Stimulated activated CD4-positive, alpha-beta T cell treated with anti-CD3 and anti-CD28 coated beads, Interleukin-2, amount 100 ng/mL, for 24 hours (primary cell): Measurements from ENCODE around the gene ALG3.
"Not testable (repeated sequence)": the region's sequence is repeated elsewhere in the genome, so short reads cannot be mapped to it uniquely, and the experiment has no call there.

Experiments used
- DNase-seq, 2 donors: peaks; one replicate each; pipeline ENCODE4 v3.0.0-alpha.2; 2020

ALG3 gene

DNA sequence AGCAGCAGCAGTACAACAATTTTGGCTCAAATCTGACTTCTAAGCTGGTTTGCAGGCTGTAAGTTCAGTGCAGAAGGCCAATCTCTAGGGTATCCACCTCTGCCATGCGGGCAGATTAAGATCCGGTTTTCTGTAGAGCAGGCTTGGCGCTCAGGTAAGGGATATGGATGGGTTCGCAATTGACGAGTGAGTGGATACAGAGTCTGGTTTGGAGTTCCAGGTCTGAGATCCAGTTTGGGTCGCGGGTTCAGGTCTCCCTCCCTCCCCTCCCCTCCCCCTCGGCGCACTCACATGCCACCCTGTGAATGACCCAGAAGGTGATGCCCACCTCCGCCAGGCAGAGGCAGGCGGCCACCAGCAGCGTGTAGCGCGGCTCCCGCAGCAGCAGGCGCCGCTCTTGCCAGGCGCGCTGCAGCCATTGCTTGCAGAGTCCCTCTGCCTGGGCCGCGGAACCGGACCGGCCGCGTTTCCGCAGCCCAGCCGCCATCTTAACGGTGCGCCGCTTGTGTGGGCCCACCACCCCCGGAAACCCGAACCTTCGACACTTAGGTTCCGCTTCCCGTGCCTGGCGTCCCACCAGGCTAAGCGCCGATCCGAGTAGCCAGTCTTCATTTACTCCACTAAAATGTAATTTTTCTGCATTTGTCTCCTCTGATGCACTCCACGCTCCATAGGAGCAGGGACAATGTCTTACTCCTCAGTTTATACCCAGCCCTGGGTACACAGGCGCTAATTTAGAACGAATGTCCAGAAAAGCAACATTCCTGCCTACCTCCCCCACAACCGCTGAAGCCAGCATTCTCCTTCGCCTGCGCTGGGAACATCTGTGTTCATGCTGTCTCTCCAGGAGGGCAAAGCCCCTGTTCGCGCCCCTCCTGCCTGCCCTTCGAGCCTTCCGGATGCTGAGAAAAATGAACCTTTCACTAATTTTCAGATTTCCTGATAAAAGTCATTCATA is at the start of gene ALG3:
Gene ALG3 (minus strand): TSS at position 509 of the 958 bp plus-strand sequence. CDS start 22 bp downstream, at position 487.
- DNase-seq = peak; percentile 90 to 91

GRCh38 chr3:184296616-184297015 is 47.9 kb upstream of the ALG3 start:
- DNase-seq = no peak

- DNase-seq = no peak
Observed at GRCh38 chr3:184295771-184296170, 47.0 kb upstream of the ALG3 start.

- no peak for DNase-seq
Observed at GRCh38 chr3:184291738-184292445, 43.1 kb upstream of the ALG3 start.

DNA sequence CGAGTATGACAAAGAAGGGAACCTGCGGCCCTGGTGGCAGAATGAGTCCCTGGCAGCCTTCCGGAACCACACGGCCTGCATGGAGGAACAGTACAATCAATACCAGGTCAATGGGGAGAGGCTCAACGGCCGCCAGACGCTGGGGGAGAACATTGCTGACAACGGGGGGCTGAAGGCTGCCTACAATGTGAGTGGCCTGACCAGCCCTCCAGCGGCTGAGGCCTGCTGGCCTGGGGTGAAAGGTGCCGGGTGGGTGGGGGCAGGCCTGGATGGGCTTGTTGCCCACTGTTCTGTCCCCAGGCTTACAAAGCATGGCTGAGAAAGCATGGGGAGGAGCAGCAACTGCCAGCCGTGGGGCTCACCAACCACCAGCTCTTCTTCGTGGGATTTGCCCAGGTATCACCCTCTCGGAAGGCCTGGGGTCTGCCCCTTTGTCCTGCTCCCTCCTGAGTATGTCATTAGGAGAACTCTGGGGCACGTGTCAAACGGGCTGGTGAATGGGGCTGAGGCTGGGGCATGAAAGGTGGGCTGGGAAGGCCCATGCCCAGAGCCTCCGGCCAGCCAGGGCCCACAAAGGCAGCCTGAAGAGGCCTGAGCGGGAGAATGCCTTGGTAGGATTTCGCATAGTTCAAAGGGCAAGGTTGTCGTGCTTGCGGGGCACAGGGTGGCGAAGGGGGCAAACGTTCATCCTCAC is 42.4 kb upstream of the ALG3 start:
- DNase-seq = no peak

- no peak for DNase-seq
Observed at GRCh38 chr3:184290331-184290730, 41.6 kb upstream of the ALG3 start.

- peak; percentile 80 to 81 for DNase-seq
Observed at GRCh38 chr3:184289426-184289938, 40.7 kb upstream of the ALG3 start.

DNA sequence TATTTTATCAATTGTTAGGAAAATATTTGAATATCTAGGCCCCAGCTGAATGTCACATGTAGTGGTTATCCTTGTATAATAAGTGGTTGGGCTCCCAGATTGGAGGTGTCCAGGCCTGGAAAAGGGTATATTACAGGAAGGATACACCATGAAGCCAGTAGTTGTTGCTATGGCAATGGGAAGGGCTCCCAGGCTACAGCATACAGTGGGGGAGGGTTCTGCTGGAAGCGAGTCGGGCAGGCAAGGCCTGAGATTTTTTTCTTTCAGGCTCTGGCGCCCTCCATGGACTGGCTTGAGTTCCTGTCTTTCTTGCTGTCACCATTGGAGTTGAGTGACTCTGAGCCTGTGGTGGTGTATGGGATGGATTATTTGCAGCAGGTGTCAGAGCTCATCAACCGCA is 35.9 kb upstream of the ALG3 start:
- peak in 1 of 2 donors; percentile 32 for DNase-seq

GRCh38 chr3:184283681-184284080 is 34.9 kb upstream of the ALG3 start:
- no peak for DNase-seq

DNA sequence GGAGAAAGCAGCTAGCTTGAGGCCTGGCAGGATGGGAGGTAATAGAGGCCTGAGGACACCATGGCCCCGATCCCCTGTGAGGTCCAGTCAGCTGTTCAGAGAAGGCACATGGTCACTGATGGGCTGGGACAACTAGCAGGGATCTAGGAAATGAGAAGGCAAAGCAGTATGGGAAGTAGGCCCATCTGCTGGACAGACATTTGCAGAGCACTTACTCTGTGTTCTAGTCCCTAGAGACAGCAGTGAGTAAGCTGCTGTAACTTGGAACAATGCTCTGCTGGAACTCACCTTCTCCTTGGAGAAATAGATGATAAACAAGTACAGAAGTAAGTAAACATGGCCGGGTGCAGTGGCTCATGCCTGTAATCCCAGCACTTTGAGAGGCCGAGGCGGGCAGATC is 34.2 kb upstream of the ALG3 start:
- no peak for DNase-seq

- no peak for DNase-seq
Observed at GRCh38 chr3:184277366-184277765, 28.6 kb upstream of the ALG3 start.

- DNase-seq = no peak
Observed at GRCh38 chr3:184275961-184276910, 27.5 kb upstream of the ALG3 start, which contains the start of gene ECE2. TSS of gene ECE2 (plus strand) at chr3:184276022. CDS start at chr3:184276154, 132 bp downstream.

GRCh38 chr3:184275381-184275701 is 26.6 kb upstream of the ALG3 start:
- no peak for DNase-seq

DNA sequence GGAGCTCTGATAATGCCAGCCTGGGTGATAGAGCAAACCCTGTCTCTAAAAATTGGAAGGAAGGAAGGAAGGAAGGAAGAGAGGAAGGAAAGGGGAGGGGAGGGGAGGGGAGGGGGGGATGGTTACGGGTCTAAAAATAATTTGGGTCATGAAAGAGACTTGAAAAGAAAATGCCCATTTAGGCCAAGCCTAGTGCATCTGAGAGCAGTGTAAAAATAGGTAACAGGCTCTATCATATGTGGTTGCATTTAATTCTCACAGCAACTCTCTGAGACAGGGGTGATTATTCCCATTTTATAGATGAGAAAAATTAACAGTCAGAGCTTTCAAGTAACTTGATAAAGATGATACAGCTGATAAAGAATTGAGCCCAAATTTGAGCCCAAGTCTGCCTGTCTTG is 23.5 kb upstream of the ALG3 start:
- DNase-seq = no peak

DNA sequence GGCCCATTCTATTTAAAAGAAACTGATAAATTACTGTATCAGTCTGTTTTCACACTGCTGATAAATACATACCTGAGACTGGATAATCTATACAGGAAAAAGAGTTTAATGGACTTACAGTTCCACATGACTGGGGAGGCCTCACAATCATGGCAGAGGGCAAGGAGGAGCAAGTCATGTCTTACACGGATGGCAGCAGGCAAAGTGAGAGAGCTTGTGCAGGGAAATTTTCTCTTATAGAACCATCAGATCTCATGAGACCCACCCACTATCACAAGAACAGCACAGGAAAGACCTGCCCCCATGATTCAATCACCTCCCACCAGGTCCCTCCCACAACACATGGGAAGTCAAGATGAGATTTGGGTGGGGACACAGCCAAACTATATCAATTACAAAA is 18.5 kb upstream of the ALG3 start:
- not testable (repeated sequence) for DNase-seq

- DNase-seq = no peak
Observed at GRCh38 chr3:184262764-184263179, 14.0 kb upstream of the ALG3 start.

- peak; percentile 31 to 41 for DNase-seq
Observed at GRCh38 chr3:184261854-184262763, 13.3 kb upstream of the ALG3 start.

DNA sequence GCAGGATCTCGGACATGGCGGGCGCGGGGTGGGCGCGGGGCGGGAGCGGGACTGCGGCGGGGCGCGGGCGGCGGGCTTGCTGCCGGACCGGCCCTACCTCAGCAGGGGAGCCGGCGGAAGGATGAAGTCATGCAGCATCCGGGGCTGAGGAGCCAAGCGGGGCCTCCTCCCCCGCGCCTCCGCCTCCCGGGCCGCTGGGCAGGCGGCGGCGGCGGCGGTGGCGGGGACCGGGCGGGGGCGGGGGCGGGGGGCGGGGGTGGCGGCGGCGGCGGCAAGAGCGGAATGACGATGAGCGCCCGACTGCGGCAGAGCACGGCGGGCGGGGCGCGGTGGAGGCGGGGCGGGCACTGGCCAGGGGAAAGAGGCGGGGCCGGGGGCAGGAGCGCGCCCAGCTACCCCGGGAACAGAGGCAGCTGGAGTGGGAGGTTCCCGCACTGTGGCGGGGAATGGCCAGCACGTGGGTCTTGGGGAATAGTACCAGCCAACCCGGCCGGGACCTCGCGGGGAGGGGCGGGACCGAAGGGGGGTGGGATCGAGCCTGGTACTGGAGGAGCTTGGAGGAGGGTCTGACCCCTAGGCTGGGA is 12.6 kb upstream of the ALG3 start, which contains the start of gene CAMK2N2:
Gene CAMK2N2 (minus strand): TSS at position 284 of the 584 bp plus-strand sequence. CDS start 268 bp downstream, at position 16.
- DNase-seq = peak; percentile 59 to 74

DNA sequence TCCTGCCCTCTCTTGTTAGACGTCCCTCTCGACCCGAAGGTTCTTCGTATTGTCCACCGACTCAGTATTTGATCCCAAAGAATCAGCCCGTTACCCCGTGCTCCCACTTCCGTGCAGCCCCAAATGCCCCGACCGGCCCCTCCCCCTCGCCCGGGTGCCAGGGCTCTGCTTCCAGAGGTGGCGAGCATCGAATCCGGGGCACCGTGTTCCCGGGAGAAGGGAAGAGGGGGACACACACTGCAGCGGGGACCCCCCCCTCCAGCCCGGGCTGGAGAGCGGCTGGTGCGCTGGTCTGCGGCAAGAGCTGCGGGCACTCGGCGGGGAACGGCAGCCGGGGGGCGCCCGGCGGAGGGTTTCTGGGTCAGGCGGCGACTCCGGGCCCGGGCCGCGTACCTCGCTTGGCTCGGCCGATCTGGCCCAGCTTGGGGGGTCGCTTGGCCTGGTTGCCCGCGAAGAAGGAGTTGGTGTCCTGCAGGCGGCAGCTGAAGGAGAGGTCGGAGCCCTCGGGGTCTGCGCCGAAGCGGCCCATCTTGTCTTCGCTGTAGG is 12.0 kb upstream of the ALG3 start:
- no peak for DNase-seq
